HG03520 (cell line): ENCODE results near the gene CACNA1H.
"Not testable (repeated sequence)": the region's sequence is repeated elsewhere in the genome, so short reads cannot be mapped to it uniquely, and the experiment has no call there.

Experiments
- ATAC-seq: cut with Tn5 transposase; IDR thresholded peaks from one replicate; pipeline ENCODE4 v1.9.1; 2021; ENCODE audit warnings: mild to moderate bottlenecking, moderate library complexity; ENCODE audit not compliant: unreplicated experiment

The CACNA1H gene

DNA sequence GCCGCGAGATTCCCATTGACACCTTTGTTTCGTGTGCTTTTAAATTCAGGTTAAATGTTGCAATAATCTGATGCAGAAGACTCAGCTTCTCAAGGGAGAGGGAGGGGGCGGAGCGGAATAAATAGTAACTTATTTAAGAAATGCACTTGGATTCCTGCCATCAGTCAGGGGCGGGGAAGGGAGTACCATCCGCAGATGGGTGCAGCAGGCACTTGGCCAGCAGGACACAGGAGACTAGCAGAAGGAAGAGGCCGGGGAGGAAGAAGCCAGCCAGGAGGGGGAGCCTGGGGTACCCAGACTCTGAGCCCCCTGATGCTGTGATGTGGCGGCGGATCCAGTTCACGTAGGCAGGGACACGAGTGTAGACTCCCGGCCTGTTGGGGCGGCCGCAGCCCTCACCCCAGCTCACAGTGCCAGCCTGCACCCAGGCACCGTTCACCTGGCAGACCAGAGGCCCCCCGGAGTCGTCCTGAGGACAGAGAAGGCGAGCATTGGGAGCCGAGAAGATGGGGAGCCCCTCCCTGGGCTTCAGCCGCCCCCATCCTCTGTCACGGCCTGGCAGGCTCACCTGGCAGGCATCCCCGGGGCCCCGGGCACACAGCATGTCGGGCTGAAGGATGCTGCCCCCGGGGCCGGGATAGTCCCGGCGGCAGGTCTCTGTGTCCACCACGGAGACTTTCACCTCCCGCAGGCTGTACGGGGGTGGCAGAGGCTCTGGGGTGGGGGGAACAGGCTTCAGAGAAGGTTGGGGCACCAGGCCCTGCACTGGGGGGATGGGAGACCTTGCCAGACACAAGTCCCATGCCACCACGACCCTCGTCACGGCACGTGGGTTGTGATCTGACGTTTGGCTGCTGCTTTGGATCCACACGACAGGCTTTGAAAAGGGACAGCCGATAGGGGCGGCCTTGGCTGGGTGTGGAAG lies 69.0 kb downstream of the CACNA1H start:
- no peak for ATAC-seq

DNA sequence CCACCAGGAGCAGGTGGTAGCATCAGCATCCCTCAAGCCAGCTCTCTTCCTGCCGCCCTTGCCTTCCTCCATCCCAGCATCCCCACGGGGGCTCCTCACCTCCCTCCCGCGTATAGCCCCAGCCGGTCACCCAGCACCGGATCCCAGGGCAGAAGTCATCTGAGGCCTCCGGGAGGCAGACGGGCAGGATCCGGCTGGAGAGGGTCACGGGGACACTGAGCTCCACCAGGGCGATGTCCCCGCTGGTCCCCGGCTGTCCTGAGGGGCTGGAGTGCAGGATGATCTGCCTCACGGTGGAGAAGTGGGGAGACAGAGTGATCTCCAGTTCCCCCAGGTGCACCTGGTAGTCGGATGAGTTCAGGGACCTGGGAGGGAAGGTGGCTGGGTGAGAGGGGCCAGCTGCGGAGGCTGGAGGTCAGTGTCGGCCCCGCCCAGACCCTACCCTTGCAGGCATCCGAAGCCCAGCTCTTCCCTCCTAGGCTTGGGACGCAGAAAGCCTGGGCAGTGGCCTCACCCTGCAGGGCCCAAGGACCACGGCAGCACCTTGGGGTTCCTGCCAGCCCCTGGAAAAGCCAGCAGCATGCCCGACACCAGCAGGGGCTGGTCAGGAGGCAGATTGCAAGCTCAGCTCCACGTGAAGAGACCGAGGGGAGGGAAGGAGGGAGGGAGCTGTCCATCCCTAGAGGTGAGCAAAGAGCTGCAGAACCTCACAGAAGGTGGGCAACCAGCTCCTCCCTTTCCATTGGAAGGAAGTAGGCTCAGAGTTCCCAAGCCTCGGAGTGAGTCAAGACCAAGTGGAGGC lies 69.8 kb downstream of the CACNA1H start:
- no peak for ATAC-seq

DNA sequence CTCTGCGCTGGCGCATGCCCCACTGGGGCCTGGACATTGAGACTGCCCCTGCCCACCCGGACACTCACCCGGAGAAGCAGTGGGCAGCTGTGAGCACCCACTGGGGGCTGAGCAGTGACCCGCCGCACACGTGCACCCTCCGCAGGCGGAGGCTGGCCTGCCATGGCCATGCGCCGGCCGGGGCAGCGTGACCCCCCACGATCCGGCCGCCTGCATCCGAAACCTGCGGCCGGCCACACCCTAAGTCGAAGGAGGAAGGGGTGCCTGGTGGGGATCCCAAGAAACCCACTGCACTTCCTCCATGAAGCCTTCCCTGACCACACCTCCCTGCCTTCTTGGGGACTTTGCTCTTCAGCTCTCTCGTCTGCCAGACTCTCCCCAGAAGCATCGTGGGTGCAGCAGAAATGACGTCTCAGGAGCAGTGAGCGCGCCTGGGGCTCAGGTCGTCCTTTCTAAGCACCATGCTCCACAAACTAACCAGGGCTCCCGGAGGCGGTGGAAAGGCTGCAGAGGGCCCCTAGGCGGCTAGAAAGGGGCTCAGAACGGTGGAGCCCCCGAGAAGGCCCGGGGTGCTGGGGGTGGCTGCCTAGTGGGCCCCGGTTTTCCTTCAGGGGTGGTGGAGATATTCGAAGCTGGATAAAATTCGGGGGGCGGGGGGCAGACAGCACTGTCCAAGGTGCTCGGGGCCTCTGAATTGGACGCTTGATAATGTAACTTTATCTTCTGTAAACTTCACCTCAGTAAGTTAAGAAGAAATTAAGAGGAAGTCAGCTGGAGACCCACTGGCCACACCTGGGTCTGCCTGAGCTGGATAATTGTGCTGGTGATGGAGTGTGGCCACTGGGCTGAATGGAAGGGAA lies 70.7 kb downstream of the CACNA1H start:
- ATAC-seq: no peak

DNA sequence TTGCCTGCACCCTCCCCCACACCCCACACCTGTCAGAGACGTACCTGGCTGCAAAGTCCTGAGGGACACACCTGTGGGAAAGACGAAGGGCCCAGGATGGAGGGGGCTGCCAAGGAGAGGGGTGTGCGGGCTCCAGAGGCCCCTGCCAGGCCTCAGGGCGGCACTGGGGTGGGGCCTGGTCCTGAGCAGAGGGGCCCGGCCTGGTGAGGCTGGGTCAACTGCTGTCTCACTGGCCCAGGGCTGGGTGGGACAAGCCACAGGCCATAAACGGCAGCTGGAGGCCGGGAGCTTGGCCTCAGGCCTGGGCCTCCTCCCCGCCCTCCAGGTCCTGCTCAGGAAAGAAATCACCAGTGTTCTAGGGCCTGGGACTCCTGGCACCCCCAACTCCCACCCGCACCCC lies 71.7 kb downstream of the CACNA1H start:
- ATAC-seq: no peak

DNA sequence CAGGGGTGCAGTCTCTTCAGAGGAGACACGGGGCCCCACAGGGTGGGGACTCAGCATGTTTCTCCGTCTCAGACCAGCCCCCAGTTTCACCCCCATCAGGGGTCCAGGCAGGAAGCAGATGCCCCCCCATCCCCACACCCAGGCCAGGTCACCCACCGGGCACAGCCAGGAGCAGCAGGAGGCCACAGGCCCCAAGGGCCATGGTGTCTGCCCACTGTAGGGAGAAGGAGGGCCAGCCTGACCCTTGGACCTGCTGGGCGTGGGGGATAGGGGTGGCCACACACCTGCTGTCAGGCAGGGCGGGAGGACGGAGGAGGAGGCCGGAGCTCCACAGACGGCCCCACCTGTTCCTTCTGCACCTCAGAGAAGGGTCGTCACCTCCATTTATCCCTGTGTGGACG lies 72.1 kb downstream of the CACNA1H start, which contains the start of gene TPSG1:
Gene TPSG1 (minus strand): TSS at position 218 of the 401 bp plus-strand sequence. CDS start 16 bp downstream, at position 202.
- ATAC-seq: no peak

DNA sequence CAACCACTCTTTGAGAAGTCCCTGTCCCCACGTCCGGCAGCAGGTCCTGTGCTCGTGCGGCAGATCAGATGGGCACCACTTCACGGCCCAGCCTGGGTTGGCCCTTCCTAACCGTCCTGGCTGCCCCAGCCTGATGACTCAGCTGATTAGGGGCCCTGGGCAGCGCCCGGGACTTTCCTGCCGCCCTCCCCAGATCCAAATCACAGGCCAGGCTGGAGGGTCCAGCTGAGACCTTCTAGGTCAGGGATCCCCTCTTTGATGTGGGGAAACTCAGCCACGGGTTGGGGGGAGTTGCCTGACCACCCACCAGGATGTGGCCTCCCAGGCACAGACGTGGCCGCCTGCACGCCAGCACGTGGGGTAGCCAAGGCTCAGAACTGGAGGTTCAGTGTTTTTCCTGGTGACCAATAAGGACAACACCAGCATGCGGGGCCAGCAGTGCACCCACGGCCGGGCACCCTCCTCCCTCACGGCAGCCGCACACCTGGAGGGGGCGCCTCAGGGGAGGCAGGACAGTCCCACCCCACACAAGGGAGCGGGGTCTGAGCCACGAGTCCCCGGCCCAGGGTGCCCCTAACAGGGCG lies 72.9 kb downstream of the CACNA1H start:
- not testable (repeated sequence) for ATAC-seq

DNA sequence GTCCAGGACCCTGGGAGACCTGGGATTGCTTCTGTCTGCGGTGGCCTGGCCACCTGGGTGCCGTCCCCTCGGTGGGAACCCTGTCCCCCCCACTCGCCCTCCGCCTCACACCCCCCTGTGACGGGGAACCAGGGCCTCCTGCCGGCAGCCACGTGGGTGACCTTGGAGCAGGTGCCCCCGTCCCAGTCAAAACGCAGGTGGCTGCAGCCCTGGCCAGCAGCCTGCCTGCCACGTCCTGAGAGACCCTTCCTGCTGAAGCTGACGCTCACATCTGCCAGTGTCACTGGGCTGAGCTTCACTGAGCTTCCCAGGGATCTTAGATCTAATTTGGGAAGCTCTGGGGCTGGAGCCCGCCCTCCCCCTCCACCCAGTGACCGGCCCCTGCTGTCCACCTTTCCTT lies 73.8 kb downstream of the CACNA1H start:
- ATAC-seq: not testable (repeated sequence)

DNA sequence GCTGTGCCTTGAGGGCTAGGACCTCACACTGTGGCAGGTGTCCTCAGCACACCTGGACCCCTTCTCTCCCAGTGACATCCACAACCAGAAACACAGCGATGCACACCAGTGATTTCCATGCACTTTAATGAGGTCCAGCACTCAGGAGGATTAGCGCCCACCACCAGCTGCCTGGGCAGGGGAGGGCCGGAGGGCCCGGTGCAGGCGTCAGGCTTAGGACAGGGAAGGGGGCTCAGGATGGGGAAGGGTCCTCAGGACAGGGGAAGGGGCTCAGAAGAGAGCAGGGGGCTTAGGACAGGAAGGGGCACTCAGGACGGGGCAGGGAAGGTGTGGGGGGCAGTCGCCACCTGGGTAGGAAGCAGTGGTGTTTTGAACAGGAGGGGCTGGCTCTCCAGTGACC lies 75.3 kb downstream of the CACNA1H start:
- not testable (repeated sequence) for ATAC-seq

DNA sequence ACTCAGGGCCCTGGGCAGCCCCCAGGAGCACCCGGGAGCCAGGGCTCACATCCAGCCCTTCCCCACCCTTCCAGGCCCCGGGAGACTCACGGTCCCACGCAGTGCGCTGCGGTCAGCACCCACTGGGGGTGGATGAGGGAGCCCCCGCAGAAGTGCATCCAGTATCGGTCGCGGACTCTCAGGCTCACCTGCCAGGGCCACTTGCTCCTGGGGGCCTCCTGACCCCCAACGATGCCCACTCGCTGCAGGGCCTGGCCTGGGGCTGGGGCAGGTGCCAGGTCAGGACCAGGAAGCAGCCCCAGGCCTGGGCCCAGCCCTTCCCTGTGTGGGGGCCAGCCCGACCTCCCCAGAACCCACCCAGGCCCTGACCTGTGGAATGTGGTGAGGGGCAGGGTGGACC lies 76.6 kb downstream of the CACNA1H start:
- ATAC-seq: not testable (repeated sequence)

DNA sequence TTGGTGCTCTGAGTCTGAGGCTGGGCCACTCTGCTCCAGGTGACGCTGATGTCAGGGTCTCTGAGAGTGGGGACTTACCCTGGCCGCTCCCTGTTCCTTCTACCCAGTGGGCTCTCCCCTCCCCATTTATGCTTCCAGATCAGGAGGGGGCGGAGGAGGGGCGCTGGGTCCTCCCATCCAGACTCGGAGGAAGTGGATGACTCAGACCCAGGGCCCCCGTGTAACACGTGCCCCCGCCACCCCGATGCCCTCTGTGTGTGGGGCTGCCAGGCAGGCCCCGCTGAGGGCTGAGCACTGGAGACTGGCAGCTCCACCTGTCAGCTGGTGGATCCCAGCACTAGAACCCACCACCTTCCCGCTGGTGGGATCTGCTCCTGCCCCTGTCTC lies 77.2 kb downstream of the CACNA1H start, which contains the start of gene TPSB2:
Gene TPSB2 (minus strand): TSS at position 101 of the 387 bp plus-strand sequence. CDS start 233 bp downstream, outside the sequence.
- ATAC-seq: not testable (repeated sequence)

DNA sequence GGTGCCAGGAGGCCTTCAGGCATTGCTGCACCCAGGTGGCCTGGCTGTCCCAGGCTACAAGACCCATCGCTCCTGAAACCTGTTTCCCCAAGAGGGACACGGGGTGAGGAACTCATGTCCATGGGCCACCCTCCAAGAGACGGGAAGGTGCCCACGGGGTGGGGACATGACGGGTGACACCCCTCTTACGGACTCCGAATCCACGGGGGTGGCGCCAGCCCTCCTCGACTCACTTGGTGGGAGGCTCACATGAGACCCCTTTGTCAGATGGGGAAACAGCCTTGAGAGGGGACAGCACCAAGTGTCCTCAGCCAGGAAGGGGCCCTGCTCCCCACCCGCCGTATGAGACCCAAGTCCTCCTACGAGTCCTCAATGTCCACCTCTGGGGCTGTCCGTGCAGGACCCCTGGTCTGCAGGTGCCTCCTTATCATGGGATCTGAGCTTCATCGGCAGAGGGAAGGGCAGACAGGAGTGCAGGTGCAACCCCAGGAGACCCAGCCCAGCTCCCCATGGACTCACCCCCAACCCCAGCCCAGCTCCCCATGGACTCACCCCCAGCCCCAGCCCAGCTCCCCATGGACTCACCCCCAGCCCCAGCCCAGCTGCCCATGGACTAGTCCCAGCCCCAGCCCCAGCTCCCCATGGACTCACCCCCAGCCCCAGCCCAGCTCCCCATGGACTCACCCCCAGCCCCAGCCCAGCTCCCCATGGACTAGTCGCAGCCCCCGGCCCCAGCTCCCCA lies 77.7 kb downstream of the CACNA1H start:
- ATAC-seq: not testable (repeated sequence)

DNA sequence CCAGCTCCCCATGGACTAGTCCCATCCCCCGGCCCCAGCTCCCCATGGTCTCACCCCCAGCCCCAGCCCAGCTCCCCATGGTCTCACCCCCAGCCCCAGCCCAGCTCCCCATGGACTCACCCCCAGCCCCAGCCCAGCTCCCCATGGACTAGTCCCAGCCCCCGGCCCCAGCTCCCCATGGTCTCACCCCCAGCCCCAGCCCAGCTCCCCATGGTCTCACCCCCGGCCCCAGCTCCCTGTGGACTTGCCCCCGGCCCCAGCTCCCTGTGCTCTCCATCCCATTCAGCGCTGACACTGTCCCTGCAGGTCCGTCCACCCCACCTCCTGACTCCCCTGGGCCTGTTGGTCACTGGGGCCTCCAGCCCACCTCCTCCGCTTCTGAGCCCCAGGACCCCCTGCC lies 78.4 kb downstream of the CACNA1H start:
- ATAC-seq: not testable (repeated sequence)

DNA sequence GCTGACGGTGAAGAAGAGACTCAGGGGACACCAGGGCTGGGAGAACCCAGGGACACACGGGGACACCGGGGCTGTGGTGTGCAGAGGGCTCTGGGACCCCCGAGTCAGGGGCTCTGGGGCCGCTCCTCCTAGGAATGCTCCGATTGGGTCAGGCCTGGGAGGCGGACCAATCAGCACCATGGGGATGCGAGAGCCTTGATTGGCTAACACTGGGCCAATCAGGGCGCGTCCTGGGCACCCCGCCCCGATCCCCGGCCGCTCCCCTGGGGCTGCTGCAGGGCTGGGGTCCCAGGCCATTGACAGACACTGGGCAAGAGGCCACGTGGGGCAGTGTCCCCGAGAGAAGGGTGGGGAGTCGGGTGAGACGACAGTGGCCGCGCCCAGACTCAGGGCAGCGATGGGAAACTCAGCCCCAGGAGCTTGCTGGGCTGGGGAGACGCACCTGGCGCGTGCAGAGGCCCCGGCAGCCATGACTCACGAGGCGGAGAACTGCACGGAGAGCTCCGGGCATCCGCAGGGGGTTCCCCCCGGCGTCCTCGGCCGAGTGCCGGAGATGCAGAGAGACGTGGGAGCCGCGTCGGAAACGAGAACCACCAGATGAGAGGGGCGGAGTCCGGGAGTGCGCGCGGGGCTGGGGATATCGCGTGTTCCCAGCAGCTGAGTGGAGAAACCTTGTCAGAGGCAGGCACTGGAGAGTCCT lies 79.3 kb downstream of the CACNA1H start:
- ATAC-seq: not testable (repeated sequence)

DNA sequence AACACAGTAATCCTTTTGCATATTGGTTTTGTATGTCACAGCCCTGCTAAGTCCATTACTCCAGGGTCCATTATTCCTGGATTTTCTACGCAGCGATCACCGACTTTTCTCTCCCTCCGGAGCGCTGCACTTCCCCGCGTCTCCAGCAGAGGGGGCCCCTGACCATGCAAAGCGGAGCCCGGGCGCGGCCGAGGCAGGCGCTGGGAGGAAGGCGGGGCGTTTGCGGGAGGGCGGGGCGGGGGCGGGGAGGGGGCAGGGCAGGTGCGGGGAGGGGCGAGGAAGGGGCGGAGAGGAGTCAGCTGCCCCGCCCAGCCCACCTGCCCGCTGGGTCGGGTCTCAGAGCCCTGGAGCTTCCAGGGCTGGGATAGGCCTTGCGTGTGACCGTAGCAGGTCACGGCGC lies 83.8 kb downstream of the CACNA1H start:
- not testable (repeated sequence) for ATAC-seq

DNA sequence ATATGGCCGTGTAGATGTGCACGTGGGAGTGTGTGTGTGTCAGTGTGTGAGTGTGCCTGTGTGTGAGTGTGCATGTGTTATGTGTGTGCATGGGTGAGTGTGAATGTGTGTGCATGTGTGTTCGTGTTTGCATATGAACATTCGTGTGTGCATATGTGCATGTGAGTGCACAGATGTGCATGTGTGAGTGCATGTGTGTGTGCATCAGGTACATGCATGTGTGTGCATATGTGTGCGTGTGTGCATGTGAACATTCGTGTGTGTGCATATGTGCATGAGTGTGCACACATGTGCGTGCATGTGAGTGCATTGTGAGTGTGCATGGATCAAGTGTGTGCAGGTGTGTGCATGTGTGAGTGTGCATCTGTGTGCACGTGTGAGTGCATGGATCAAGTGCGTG lies 85.1 kb downstream of the CACNA1H start:
- ATAC-seq: no peak

DNA sequence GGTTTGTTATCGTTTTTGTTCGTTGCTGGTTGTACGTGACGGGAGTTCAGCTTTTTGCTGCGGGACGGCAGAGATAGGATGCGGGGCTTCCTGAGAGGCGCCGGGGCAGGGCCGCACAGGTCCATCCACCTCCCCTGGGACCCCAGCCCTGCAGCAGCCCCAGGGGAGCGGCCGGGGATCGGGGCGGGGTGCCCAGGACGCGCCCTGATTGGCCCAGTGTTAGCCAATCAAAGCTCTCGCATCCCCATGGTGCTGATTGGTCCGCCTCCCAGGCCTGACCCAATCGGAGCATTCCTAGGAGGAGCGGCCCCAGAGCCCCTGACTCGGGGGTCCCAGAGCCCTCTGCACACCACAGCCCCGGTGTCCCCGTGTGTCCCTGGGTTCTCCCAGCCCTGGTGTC lies 86.0 kb downstream of the CACNA1H start:
- ATAC-seq: not testable (repeated sequence)

DNA sequence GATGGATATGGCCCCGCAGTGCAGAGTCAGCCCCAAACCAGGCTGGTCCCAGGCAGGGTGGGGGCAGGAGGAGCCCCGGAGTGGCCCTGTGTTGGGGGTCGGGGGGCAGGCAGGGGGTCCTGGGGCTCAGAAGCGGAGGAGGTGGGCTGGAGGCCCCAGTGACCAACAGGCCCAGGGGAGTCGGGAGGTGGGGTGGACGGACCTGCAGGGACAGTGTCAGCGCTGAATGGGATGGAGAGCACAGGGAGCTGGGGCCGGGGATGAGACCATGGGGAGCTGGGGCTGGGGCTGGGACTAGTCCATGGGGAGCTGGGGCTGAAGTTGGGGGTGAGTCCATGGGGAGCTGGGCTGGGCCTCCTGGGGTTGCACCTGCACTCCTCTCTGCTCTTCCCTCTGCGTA lies 86.7 kb downstream of the CACNA1H start:
- not testable (repeated sequence) for ATAC-seq

DNA sequence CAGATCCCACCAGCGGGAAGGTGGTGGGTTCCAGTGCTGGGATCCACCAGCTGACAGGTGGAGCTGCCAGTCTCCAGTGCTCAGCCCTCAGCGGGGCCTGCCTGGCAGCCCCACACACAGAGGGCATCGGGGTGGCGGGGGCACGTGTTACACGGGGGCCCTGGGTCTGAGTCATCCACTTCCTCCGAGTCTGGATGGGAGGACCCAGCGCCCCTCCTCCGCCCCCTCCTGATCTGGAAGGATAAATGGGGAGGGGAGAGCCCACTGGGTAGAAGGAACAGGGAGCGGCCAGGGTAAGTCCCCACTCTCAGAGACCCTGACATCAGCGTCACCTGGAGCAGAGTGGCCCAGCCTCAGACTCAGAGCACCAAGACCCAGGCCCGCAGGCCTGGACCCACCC lies 87.5 kb downstream of the CACNA1H start, which contains the start of gene TPSAB1:
Gene TPSAB1 (plus strand): TSS at position 270 of the 400 bp plus-strand sequence. CDS start 234 bp downstream, outside the sequence.
- ATAC-seq: not testable (repeated sequence)

DNA sequence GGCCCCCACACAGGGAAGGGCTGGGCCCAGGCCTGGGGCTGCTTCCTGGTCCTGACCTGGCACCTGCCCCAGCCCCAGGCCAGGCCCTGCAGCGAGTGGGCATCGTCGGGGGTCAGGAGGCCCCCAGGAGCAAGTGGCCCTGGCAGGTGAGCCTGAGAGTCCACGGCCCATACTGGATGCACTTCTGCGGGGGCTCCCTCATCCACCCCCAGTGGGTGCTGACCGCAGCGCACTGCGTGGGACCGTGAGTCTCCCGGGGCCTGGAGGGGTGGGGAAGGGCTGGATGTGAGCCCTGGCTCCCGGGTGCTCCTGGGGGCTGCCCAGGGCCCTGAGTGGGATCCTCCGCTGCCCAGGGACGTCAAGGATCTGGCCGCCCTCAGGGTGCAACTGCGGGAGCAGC lies 88.2 kb downstream of the CACNA1H start:
- not testable (repeated sequence) for ATAC-seq
